NCI-H1092 (cell line): ENCODE data around the gene ANKRD33B.
"Not testable (repeated sequence)": the region's sequence is repeated elsewhere in the genome, so short reads cannot be mapped to it uniquely, and the experiment has no call there.

Experiments used
- DNase-seq: peaks from one replicate; lab custom pipeline; 2025; lab: John Stamatoyannopoulos, UW

Gene ANKRD33B

GRCh38 chr5:10595293-10595671, 31.4 kb downstream of the ANKRD33B start:
- no peak for DNase-seq

DNA sequence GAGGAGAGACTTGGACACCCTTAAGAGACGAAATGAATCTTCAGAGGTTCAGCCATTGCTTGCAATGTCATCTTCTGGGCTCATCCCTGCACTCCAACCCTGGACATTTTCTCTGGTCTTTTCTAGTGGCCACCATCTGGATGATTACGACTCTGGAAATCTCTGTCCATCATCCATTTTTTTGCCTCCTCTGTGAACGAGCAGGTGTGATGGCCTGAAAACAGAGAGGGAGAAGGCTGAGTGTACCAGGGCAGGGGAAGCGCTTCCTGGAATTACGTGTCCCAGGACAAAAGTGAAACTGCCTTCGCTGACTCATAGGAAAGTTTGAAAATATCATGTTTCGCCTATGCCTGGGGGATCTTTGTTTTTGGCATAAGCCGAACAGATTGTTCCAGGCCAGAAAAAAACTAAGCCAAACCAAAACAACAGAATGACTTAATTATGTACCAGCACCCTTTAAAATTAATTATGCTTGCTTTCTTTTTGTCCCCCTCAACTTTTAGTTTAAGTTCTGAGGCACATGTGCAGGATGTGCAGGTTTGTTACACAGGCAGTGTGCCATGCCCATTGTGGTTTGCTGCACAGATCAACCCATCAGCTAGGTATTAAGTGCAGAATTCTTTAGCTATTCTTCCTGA, 31.9 kb downstream of the ANKRD33B start:
- DNase-seq, result no peak

DNA sequence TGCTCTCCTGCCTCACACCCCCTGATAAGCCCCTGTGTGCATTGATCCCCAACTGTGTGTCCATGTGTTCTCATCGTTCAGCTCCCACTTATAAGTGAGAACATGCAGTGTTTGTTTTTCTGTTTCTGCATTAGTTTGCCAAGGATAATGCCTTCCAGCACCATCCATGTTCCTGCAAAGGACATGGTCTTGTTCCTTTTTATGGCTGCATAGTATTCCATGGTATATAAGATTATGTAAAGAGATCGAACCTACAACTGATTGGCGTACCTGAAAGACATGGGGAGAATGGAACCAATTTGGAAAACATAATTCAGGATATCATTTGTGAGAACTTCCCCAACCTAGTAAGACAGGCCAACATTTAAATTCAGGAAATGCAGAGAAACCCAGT, 32.4 kb downstream of the ANKRD33B start:
- DNase-seq, result no peak

- no peak for DNase-seq
Measured at GRCh38 chr5:10596886-10597451, 33.1 kb downstream of the ANKRD33B start.

DNA sequence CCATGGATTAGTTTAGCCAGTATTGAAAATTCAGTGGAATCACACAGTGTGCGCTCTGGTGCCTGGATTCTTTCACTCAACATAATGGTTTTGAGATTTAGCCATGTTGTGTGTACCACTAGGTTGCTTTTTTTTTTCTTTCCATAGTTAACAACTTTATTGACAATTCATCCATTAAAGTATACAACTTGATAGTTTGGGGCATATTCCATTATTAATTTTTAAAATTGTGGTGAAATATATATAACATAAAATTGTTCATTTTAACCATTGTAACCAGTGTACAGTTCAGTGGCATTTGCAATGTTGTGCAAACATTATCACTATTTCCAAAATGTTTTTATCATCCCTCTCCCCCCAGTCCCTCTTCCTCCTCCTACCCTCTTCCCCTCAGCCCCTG, 35.2 kb downstream of the ANKRD33B start:
- DNase-seq, result no peak

- DNase-seq, result no peak
Measured at GRCh38 chr5:10599862-10600284, 36.0 kb downstream of the ANKRD33B start.

- no peak for DNase-seq
Measured at GRCh38 chr5:10600626-10601245, 36.9 kb downstream of the ANKRD33B start.

GRCh38 chr5:10601246-10602030, 37.6 kb downstream of the ANKRD33B start:
- DNase-seq, result peak; percentile 92

DNA sequence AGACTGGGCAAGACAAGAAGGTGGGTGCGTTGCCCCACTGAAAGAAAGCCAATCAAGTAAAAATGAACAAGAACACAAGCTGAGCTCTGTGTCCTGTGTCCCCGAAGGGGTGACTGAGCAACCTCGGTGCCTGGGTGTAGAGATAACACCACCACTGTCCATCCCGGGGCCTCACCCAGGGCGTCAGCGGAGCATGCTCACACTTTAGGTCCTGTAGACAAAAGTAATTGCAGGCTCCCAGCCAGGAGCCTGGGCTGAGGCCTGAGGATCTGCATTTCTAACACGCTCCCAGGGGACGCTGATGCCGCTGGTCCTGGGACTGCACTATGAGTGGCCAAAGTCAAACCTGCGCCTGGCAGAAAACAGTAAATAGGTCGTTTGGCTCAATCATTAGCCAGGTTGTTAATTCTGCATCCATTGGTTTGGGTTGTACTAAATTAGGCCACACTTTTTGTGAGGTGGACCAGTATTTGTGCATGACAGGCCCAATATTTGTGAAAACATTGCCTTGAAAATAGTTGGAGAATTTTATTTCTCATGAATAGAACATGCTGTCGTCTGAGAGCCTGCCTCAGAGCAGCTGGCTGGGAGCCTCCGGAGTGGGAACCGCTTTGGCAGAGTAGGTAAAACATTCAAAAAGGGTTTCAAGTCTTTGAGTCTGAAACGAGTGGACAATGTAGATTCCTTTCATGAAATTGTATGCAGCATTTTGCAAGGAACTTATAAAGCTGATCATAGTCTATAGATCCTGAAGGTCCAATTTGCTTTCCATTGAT, 38.3 kb downstream of the ANKRD33B start:
- no peak for DNase-seq

DNA sequence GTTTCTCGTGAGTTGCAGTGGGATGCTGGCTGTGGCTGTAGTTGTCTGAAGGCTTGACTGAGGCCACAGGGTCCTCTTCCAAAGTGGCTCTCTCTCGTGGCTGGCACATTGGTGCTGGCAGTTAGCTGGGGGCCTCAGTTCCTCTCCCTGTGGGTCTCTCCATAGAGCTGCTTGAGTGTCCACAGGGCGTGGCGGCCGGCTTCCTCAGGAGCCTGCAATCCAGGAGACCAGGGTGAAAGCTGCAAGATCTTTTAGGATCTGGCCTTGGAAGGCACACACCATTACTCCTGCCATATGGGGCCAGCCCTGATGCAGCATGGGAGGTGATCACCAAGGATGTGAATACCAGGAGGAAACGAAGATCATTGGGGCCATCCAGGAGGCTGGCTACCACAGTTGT, 41.1 kb downstream of the ANKRD33B start:
- no peak for DNase-seq

DNA sequence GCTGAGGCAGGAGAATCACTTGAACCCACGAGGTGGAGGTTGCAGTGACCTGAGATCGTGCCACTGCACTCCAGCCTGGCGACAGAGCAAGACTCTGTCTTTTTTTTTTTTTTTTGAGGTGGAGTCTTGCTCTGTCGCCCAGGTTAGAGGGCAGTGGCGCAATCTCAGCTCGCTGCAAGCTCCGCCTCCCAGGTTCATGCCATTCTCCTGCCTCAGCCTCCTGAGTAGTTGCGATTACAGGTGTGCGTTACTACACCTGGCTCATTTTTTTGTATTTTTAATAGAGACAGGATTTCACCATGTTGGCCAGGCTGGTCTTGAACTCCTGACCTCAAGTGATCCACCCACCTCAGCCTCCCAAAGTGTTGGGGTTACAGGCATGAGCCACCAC, 42.8 kb downstream of the ANKRD33B start:
- not testable (repeated sequence) for DNase-seq

- no peak for DNase-seq
Measured at GRCh38 chr5:10607023-10607665, 43.3 kb downstream of the ANKRD33B start.

DNA sequence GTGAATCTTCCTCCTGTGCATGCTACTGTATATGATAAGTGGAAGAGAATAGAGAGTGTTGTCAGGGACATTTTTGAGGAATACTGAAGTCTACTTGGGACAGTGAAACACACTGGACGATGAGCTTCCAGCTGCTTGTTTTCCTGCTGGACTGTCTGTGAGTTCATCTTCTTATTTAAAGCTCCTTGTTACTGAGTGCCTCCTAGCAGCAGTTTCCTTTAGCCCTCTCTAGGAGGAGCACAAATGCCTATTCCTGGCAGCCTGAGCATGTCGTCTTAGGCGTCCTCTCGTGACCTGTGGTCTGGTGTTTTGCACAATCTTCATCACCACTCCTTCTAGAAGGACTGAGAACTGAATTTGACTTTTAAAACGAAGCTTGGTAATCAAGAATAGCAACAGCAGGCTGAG, 43.8 kb downstream of the ANKRD33B start:
- no peak for DNase-seq

- not testable (repeated sequence) for DNase-seq
Measured at GRCh38 chr5:10608081-10608480, 44.2 kb downstream of the ANKRD33B start.

GRCh38 chr5:10610058-10610457, 46.2 kb downstream of the ANKRD33B start:
- no peak for DNase-seq

- DNase-seq, result no peak
Measured at GRCh38 chr5:10611290-10611689, 47.4 kb downstream of the ANKRD33B start.

DNA sequence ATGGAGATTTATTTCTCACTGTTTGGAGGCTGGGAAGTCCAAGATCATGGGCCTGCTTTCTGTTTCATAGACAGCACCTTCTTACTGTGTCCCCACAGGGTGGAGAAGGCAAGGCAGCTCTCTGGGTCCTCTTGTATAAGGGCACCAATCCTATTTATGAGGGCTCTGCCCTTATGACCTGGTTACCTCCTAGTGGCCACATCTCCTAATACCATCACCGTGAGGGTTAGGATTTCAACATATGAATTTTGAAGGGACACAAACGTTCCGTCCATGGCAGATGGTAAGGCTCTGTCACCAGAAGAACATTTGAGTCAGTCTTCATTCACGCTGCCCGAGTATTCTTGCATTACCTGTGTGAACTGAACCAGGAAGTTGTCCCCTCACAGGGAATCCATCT, 48.4 kb downstream of the ANKRD33B start:
- DNase-seq, result no peak

- DNase-seq, result no peak
Measured at GRCh38 chr5:10615693-10616092, 51.8 kb downstream of the ANKRD33B start.

DNA sequence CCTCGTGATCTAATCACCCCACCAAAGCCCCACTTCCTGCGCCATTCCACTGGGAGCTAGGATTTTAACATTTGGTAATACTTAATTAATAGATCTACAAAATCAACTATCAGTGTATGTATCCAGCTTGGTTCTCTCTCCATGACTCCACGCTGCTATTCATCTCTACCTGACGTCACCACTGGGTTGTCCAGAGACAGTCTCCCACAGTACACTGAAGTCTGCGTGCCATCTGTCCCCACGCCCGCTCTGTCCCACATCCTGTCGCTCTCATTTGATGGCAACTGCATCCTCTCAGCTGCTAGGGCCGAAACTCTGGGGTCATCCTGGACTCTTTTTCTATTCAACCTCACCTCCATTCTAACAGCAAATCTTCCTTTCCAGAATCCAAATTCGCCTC, 53.2 kb downstream of the ANKRD33B start:
- DNase-seq, result no peak

- DNase-seq, result no peak
Measured at GRCh38 chr5:10618311-10618710, 54.4 kb downstream of the ANKRD33B start.

GRCh38 chr5:10619649-10620048, 55.8 kb downstream of the ANKRD33B start:
- DNase-seq, result no peak

DNA sequence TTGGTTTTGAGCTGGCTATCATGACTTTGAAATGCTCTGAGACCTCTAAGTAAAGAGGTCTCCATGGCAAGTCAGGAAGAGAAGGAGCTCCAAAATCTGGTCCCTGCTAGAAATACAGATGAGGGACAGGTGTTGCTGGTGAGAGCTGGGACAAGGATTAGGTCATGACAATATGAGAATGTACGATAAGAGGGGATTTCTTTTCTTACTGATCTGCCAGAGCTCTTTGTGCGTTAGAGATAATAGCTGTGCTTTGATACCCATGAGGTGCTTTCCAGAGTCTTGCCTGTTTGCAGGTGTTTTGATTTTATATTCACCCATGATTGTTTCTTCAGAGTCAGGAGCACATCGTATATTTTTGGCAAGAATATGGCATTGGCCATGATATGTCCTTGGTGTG, 56.5 kb downstream of the ANKRD33B start:
- DNase-seq, result no peak
